Ovary (tissue), 9 donors: Measurements from ENCODE around the gene ERF. TPM values are rescaled to one million over a fixed set of nuclear protein-coding genes. Genes with fewer than 3 reads are reported as not detected.

ENCODE experiments used
- DNase-seq, 5 donors: peaks; one replicate each; pipeline ENCODE4 v3.0.0-alpha.2; 2019 to 2020
- H3K27ac ChIP-seq, 2 donors: fragments of 200-600 bp; one replicate each; pipeline versions ENCODE4 v1.5.1 to v1.8.0; 2019 to 2022
- H3K27me3 ChIP-seq: fragments of 200-600 bp; one replicate; pipeline ENCODE4 v1.8.0; 2022
- H3K36me3 ChIP-seq: fragments of 200-600 bp; sonication (generic); one replicate; pipeline ENCODE4 v1.5.1; 2019
- H3K4me1 ChIP-seq: one replicate; pipeline ENCODE4 v1.8.1; 2013; ENCODE audit warnings: mild to moderate bottlenecking, moderate library complexity; ENCODE audit not compliant: insufficient read depth
- H3K4me3 ChIP-seq: fragments of 200-600 bp; sonication (generic); one replicate; pipeline ENCODE4 v1.5.1; 2017
- H3K9me3 ChIP-seq, 2 donors: fragments of 200-600 bp in 1 of 2; sonication (generic) in 1 of 2; one replicate each; pipeline versions ENCODE4 v1.5.1 to v1.8.1; 2013 to 2019; ENCODE audit warnings: mild to moderate bottlenecking in 1 of 2, moderate library complexity in 1 of 2
- CTCF ChIP-seq, 3 donors: fragments of 450-650 bp in 2 of 3; fragments of 200-600 bp in 1 of 3; IDR thresholded peaks; one replicate each; pipeline versions ENCODE4 v1.5.1 to v1.8.0; 2016 to 2022; ENCODE audit warnings: antibody characterized with exemption in 3 of 3, mild to moderate bottlenecking in 1 of 3
- EP300 ChIP-seq: sonication (generic); formaldehyde crosslinking; IDR thresholded peaks from one replicate; pipeline ENCODE4 v1.6.1; 2017; ENCODE audit warnings: antibody characterized with exemption
- POLR2A ChIP-seq: fragments of 450-650 bp; IDR thresholded peaks from one replicate; pipeline ENCODE4 v1.6.1; 2017; ENCODE audit warnings: antibody characterized with exemption, mild to moderate bottlenecking, moderate library complexity
- WGBS, 3 donors: extraction: QIAGEN DNeasy Blood & Tissue Kit in 1 of 3; methylation state at CpG; one replicate each; pipeline versions ENCODE4 v1.1.5 to v1.1.7; 2013 to 2017; 5-methylcytosine and 5-hydroxymethylcytosine counted together
- intact Hi-C, 4 donors: fragments of 100-400 bp; cut with DNase I; formaldehyde crosslinking; loops; one replicate each; pipeline versions ENCODE4 v1.11.0 to v1.15.1; 2022 to 2023
- polyA plus RNA-seq, 2 donors: library from polyadenylated mRNA; stranded (reverse); fragments of 200-250 nt in 1 of 2; fragments of 350-450 nt in 1 of 2; fragmentation: Illumina TruSeq in 1 of 2; extraction: RNeasy Lipid Tissue Mini Kit (QIAGEN cat#74804) in 1 of 2; gene quantifications; one replicate each; pipeline ENCODE4 v1.2.3, GENCODE V29; 2013 to 2014
- total RNA-seq, 7 donors: library from RNA; depleted of rRNA in 2 of 7; stranded (reverse); fragments of >200 nt in 2 of 7; fragmentation: NEBNext Ultra II Directional in 3 of 7; extraction: Animal tissue kit (Norgen Biotek cat#: 25700) in 3 of 7; gene quantifications; one replicate each; pipeline versions ENCODE4 v1.1.0 to v1.2.4, GENCODE V29; 2016 to 2023
- donor health status: DM: no; HTN: no; CAD: no; lungs with moderate emphysema.
- donor health status: DM: no; HTN: no; CAD: no.
- donor health status: Bipolar disorder and iron deficiency.
- donor health status: DM: yes; HTN: yes; CAD: no.
- donor health status: DM: no; HTN: no; CAD: no.
- donor health status: DM: yes; HTN: yes; CAD: no.

Gene ERF
- total and polyA plus RNA-seq, 9 donors, result 23.1 to 110 (median 57.7) TPM

DNA sequence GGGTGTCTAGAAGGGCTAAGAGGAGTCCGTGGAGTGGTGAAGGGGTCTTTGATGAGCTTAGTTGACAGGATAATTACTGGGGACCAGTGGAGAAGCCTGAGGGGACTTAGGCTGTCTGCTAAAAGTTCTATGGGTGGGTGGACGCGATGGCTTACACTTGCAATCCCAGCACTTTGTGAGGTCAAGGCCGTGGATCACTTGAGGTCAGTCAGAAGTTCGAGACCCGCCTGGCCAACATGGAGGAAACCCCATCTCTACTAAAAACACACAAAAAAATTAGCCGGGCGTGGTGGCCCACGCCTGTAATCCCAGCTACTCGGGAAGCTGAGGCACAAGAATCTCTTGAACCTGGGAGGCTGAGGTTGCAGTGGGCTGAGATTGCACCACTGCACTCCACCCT, 9.7 kb downstream of the ERF start:
- intact Hi-C loops, result loop anchor here (2.0 to 10.0 kb wide), 4 partner anchors 36 to 150 kb away; partner anchors contain the start of gene CNFN (in 1 of the 4)
- 63 to 75% (median 69%) methylated on average over 10 of the region's 10 CpGs for WGBS, 3 donors
- Histone ChIP-seq H3K27me3 (no peaks in the 10 kb centered on the region), H3K4me3 (no peak overlapping the region), H3K36me3 (no peaks in the 10 kb centered on the region), H3K4me1 (peaks cover 18% of the 10 kb centered on the region), H3K27ac (no peak overlapping the region), H3K9me3 (no peaks in the 10 kb centered on the region)
- peak in 4 of 5 donors; percentile 49 to 57 (median 54) for DNase-seq
- no peak for TF ChIP-seq POLR2A
- no peak for TF ChIP-seq EP300
- TF ChIP-seq CTCF (IDR thresholded peaks at IDR 0.05), result no peak

GRCh38 chr19:42244347-42245220, 10.3 kb downstream of the ERF start:
- peak; percentile 85 to 93 (median 90) for DNase-seq
- 1 to 2% (median 1%) methylated on average over 45 of the region's 45 CpGs for WGBS, 3 donors
- intact Hi-C loops, result loop anchor here (2.0 to 10.0 kb wide), 4 partner anchors 36 to 150 kb away; partner anchors contain the start of gene CNFN (in 1 of the 4)
- Histone ChIP-seq H3K9me3 (no peaks in the 10 kb centered on the region), H3K36me3 (no peaks in the 10 kb centered on the region), H3K4me3 (peak overlapping the region; percentile 49), H3K27ac (peak overlapping the region; percentile 56 to 75), H3K27me3 (no peaks in the 10 kb centered on the region), H3K4me1 (peaks cover 15% of the 10 kb centered on the region)
- peak; percentile 50 for TF ChIP-seq POLR2A
- peak; percentile 41 for TF ChIP-seq EP300
- peak; percentile 69 to 80 (median 73) for TF ChIP-seq CTCF (IDR thresholded peaks at IDR 0.05)

- peak; percentile 96 to 99 (median 97) for DNase-seq
- peak within 1 kb of the TSS; percentile 55 for H3K4me3 ChIP-seq
- H3K27ac ChIP-seq, result peak within 1 kb of the TSS; percentile 56 to 75
- TF ChIP-seq POLR2A (peak; percentile 64), CTCF (IDR thresholded peaks at IDR 0.05) (peak in 1 of 3 donors; percentile 19), EP300 (peak; percentile 93)
- H3K36me3 ChIP-seq, result no peaks in the 10 kb centered on the region
- H3K9me3 ChIP-seq, result no peaks in the 10 kb centered on the region
- intact Hi-C loops, result loop anchor here in 1 of 4 donors (10.0 kb wide), 1 partner anchor 152 kb away; the partner anchor contains the start of gene CNFN
- no peaks in the 10 kb centered on the region for H3K27me3 ChIP-seq
- WGBS, 3 donors, result 0 to 1% (median 1%) methylated on average over 46 to 76 of the region's 76 CpGs
- H3K4me1 ChIP-seq, result peaks cover 15% of the 10 kb centered on the region
Observed at GRCh38 chr19:42242512-42243409, 12.2 kb downstream of the ERF start, which contains the start of gene GSK3A. Gene GSK3A, minus strand, starts transcription at chr19:42242602. Its CDS starts 137 bp downstream, at chr19:42242465.

- peaks cover 15% of the 10 kb centered on the region for H3K4me1 ChIP-seq
- DNase-seq, result no peak
- peak overlapping the region; percentile 55 for H3K4me3 ChIP-seq
- 0 to 4% (median 3%) methylated on average over 16 to 49 of the region's 49 CpGs for WGBS, 3 donors
- H3K27ac ChIP-seq, result peak overlapping the region; percentile 40 to 75
- H3K36me3 ChIP-seq, result no peaks in the 10 kb centered on the region
- H3K27me3 ChIP-seq, result no peaks in the 10 kb centered on the region
- intact Hi-C loops, result loop anchor here in 1 of 4 donors (10.0 kb wide), 1 partner anchor 153 kb away; the partner anchor contains the start of gene CNFN
- no peak for TF ChIP-seq POLR2A
- TF ChIP-seq CTCF (IDR thresholded peaks at IDR 0.05), result peak in 1 of 3 donors; percentile 10
- TF ChIP-seq EP300, result no peak
- H3K9me3 ChIP-seq, result no peaks in the 10 kb centered on the region
Observed at GRCh38 chr19:42242069-42242511, 12.8 kb downstream of the ERF start.
